Activated CD4-positive, alpha-beta T cell treated with anti-CD3 and anti-CD28 coated beads, Interleukin-2, amount 50 U/mL, for 48 hours (primary cell): Measurements from ENCODE around the gene MEF2A.
"Not testable (repeated sequence)": the region's sequence is repeated elsewhere in the genome, so short reads cannot be mapped to it uniquely, and the experiment has no call there.

ENCODE experiments used
- DNase-seq, 2 experiments: peaks; one replicate each; pipeline ENCODE4 v3.0.0-alpha.2; 2020

MEF2A gene

DNA sequence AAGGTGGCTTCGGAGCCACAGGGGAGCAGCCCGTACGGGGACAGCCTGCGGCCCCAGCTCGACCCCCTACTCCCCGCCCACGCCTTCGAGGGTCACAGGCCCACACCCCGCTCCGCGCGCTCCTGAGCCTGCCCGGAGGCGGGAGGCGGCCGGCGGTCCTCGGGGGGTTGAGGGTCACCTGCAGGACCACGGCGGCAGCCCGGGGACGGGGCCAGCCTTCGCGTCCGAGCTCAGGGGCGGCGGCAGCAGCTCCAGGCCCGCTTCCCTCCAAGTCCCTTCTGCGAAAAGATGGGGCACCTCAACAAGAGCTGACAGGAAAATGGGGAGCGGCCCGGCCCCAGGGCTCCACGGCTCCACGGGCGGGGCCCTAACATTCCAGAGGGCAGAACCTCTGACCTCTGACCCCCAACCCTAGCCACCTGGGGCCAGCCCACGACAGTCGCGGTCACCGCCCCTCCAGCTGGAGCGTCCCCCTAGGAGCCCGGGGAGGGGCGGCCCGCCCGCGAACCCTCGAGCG is 167.0 kb downstream of the MEF2A start:
- DNase-seq, result peak in 1 of 2 experiments; percentile 21

DNA sequence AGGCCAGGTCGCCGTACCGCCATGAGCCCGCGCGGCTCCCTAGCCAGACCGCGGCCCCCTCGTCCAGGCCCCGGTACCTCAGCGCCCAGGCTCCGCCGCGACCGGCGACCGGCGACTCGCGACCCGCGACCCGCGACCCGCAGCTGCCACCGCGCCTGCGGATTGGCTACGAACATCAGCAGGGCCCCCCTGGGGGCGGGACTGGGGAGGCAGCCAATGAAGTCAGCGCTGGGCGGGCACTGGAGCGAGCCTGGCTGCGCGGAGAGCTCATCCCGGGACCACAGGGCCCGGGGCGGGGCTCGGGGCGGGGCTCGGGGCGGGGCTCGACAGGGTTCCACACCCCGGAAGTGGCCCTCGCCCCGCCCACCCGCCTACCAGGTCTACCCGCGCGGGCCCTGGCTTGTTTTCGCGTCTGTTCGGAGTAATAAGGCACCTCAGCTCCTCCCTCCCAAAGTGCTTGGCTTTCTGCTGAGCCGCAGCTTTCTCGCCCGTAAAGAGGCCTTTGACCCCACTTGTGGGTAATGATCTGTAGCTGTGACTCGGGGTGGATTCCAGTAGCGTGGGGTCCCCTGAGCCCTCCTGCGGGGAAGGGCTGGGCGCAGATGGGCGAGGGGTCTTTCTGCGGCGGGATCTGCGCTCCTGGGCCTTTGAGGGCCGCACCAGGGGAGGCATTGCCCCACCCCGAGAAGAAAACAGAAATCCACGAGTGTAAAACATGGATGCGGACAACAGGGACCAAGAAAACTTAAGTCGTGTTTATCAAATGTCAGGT is 167.7 kb downstream of the MEF2A start, which contains the start of gene LYSMD4:
LYSMD4 (minus strand) TSS at position 170 of the 772 bp plus-strand sequence. CDS start 1,438 bp downstream, outside the sequence.
- DNase-seq, result peak; percentile 98

DNA sequence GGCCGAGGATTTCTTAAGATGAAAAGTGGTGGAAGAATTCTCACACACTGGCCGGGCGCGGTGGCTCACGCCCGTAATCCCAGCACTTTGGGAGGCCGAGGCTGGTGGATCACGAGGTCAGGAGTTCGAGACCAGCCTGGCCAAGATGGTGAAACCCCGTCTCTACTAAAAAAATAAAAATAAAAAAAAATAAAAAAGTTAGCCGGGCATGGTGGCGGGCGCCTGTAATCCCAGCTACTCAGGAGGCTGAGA is 168.2 kb downstream of the MEF2A start:
- DNase-seq, result not testable (repeated sequence)

DNA sequence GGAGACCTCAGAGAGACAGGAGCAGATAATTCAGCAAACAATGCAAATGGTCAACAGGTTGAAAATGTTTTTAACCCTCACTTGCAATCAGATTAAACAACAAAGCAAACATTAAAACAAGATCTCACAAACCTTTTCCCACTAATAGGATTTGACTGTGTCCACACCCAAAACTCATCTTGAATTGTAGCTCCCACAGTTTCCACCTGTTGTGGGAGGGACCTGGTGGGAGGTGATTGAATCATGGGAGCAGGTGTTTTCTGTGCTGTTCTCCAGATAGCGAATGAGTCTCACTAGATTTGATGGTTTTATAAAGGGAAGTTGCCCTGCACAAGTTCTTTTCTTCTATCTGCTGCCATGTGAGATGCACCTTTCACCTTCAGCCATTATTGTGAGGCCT is 168.8 kb downstream of the MEF2A start:
- DNase-seq, result no peak

DNA sequence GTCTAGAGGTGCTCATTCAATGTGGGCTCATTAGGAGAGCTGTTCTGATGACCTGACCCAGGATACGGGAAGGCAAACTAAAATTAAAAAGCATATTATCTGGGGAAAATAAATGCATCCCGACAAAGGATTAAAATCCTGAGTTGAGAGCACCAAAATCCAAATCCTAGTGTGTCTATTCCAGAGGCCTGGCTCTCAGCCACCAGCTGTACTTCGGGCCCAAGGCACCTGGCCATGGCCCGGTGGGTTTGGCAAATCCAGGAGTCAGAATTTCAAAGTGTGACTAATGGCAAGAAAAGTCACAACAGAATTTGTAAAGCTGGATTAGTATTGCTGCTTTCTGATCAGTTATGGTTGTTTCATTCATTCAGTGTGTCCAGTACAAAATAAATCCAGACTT is 170.1 kb downstream of the MEF2A start:
- no peak for DNase-seq

DNA sequence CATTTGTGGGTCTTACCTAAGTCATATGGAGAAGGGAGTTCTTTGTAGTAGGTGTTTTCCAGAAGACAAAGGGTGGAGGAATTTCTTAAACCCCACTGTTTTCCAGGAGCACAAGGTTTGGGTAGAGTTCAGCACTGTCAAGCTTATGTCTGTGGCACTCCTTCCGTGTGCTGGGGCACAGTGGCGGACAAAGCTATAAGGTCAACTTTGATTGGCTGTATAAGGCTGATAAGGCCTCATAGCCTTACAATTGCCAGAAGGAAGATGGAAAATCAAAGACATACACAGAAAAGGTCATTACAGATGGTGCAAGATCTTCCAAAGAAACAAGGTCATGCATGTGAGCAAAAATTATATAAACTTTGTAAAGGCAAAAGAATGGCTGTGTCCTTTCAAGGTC is 170.9 kb downstream of the MEF2A start:
- no peak for DNase-seq

DNA sequence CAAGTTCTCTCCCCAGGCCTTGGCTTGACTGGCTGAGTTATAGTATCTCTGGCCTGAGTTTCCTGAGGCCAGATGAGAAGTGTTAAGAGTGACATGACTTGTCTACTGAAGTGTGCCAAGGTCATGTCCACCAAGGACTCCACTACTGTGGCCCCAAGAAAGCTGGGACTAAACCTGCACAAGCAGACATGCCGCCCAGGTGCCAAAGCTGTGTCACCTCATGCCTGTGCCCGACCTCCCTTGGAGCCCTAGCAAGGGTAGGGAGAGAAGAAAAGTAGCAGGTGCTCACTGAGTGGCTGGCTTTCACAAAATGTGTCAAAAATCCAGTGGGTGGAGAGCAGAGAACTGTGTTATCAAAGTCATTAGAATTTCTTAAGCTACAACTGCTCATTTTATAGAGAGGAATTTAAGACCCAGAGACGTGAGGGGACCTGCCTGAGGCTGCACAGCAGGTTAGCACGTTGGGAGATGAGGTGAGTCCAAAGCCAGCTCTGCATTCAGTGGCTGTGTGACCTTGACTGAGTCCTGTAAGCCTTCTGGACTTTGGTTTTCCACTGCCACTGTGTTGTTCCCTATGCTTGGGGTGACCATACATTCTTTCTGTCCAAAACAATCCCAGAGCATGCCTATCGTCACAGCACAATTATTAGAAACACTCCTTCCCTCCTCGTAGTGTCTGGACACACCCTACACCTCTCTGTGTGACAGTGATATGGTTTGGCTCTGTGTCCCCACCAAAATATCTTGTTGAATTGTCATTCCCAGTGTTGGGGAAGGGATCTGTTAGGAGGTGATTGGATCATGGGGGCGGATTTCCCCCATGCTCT is 172.4 kb downstream of the MEF2A start:
- DNase-seq, result no peak

DNA sequence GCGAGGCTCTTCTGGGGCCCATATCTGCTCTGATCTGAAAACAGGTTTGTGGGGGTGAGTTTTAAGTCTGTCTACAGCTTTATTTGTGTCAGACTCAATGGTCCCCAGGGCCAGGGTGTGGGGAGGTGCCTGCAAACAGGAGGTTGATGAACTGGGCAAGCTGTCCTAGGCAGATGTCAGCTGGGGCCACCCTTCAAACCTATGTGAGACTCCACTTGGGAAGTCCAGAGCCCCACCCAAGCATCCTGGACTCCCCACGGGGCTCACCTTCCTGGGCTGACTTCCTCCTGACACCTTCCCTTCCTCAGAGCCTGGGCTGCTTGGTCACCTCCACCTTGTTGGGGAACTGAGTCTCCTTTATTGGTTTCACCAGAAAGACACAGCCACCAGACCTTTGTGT is 176.1 kb downstream of the MEF2A start:
- no peak for DNase-seq

DNA sequence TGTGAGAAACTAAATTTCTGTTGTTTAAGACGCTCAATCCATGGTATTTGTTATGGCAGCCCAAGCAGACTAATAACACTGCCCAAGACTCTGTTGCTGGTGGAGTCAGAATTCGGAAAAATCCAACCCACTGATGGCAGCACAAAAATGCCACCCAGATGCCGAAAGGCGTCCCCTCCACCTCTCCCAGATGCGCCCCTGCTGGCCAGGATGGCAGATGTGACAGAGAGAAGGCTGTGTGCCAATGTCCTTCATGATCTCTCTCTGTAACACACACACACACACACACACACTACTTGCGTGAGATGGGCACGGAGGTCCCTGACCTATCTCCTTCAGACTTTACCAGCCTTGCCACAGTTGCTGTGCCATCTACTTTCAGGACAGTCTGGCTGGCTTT is 178.4 kb downstream of the MEF2A start:
- DNase-seq, result no peak

DNA sequence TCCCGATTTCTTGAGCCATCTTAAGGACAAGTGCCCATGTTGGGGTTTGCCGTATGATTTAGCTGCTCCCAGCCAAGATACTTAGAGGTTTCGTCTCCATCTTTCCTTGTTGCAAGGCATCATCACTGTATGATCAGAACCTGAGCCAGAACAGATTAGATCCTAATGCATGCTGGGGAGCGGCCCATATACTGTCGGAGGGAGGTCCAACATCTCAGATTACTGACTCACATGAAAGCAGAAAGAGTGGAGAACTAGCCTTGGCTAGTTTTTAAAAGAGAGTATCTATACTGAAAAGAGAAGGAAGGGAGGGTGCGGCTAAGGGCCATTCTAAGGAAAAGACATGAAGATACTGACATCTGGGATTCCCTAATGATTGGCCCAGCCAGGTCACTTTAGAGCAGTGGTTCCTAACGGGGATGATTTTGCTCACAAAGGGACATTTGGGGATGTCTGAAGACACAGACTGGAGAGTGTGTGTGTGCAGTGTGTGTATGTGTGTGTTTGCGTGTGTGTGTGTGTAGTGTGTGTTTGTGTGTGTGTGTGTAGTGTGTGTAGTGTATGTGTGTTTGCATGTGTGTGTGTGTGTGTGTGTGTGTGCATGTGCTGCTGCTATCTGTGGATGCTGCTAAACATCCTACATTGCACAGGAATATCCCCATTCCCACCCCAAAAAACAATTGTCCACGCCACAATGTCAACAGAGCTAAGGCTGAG is 179.7 kb downstream of the MEF2A start:
- DNase-seq, result no peak

DNA sequence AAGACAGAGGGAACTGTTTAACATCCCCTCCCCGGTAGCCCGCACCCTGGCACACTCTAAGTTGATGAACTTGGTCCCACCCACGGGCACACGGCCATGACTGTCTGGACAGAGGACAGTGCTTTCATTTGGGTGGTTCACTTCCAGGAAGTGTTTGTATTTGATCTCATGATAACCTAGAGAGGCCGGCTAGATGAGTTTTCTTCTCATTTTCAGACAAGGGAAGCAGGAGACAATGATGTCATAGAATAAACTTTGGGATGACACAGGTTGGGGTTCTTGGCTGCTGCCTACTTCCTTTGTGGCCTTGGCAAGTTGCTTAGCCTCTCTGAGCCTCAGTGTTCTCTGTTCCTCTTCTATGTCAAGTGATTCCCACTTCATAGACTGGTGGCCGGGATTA is 183.6 kb downstream of the MEF2A start:
- DNase-seq, result no peak

DNA sequence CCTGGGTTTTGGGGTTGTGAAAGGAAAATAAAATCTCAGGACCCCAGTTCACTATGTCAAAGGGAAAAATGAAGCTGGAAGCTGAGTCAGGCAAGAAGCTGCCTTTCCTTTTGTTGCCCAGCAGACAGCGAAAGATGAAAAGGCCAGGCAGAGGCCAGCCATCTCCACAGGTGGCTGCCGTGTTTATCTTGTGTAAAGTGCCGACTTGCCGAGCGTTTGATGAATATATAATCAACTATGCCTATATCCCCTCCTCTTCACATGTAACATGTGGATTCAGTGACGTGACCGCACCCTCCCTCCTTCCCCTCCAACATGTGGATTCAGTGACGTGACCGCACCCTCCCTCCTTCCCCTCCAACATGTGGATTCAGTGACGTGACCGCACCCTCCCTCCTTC is 184.5 kb downstream of the MEF2A start:
- not testable (repeated sequence) for DNase-seq

DNA sequence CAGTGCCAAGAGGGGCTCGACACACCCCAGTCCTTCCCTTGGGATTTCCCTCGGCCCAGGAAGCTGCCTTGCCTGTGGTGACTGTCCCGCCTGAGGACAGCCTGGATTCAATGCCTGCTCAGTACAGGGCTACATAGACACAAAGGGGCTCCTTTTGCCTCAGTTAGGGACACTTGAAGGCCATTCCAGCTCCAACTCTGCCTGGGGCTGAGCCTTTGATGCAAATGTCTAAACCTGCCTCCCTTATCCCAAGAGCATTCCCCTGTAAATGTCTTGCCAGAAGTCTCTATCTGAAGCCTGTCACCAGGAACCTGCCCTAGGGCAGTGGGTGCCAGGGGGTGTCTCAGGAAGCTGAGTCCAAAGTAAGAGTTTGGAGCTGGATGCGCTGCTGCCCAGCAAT is 186.8 kb downstream of the MEF2A start:
- no peak for DNase-seq

DNA sequence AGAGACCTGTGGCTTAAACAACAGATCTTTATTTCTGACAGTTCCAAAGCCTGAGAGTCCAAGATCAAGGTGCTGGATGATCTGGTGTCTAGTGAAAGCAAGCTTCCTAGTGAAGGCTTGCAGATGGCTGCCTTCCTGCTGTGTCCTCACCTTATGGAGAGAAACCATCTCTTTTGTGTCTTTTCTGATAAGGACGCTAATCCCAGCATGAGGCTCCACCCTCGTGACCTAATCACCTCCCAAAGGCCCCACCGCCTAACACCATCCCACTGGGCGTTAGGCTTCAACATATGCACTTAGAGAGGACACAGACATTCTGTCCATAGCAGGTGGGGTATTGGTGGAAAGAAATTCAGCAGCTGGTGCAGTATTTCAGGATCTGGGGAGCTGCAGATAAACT is 187.3 kb downstream of the MEF2A start:
- no peak for DNase-seq

DNA sequence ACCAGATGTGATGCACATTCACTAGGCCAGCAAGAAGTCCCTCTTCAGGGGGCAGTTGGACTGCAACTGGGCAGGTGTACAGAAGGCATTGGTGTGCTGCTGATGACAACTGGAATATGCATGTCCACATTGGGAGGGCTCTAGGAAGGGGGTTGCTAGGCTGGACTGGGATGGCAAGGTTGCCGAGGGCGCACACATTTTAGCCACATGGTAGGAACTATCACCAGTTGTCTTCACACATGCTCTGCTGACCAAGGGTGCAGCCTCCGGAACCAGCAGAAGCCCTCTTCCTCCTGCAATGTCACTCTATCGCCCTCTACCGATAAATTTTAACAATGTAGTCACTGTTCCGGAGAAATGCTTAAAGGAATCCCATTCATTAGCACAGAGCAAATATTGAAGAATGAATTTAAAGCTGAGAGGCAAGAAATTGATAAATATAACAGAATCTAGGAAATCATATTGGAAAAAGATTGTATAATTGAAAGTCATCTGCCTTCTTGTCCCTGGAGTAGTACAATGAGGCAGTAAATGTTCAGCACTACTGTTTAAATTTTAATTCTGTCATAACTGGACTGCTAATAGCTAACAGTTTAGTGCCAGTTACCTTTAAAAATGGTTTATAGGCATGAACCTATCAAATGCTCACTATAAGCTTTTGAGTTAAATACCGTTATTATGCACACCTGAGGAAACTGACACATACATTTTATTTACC is 190.1 kb downstream of the MEF2A start:
- peak; percentile 28 to 31 for DNase-seq

DNA sequence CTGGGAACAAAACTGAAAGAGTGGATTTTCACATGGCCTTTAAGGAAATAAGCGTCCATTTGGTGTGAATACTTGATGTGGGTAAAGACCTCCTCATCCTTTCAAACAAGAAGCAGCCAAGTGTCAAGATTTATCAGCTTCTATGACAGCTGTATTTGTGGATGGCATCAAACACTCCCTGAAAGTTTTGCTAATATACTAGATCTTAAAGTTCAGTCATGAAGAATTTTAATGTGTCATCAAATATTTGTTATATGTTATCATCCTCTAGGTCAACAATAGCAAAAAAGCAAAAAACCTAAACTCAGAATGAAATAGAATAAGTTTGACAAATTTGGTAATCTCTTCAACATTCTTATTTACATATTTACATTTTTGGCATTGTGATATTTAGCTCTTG is 196.5 kb downstream of the MEF2A start:
- no peak for DNase-seq

DNA sequence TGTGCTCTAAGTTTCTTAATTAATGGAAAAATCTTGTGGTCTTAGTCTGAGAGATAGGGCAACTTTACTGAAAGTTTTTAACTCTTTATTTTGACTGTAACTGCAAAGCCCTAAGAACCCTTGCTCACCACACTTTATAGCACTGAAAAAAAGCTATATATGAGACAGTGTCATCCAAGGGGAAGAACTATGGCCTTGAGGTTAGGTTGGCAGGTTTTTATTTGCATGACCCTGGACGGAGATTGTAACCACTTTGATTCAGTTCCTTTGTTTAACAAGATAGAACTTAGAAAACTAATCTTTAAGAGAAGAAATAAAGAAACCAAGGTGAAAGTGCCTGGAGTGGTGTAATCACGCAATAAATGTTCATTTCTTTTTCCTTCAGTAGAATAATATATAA is 198.0 kb downstream of the MEF2A start:
- DNase-seq, result no peak

DNA sequence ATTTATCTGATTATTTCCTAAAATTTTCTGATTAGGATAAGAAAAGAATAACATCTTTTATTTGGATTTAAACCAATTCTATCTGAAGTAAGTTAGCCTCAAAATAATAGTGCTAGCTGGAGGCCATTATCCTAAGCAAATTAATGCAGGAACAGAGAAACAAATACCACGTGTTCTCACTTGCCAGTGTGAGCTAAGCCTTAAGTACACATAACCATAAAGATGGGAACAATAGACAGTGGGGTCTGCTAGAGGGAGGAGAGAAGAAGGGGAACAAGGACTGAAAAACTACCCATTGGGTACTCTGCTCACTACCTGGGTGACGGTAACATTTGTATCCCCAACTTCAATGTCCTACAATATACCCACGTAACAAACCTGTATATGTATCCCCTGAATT is 198.7 kb downstream of the MEF2A start:
- no peak for DNase-seq
